ENCODE data around the gene NTN4.

- TF ChIP-seq CTCF (optimal IDR thresholded peaks at IDR 0.05 in 1 of 3, IDR thresholded peaks at IDR 0.05 in 1 of 3, conservative IDR thresholded peaks at IDR 0.05 in 1 of 3; ENCODE audit: extremely low read depth in 1 of 3, insufficient read depth in 2 of 3, low read length in 3 of 3) (no peak), EZH2 (IDR thresholded peaks at IDR 0.05; ENCODE audit: low read length) (no peak)
Observed at GRCh38 chr12:95742586-95742985, 48.0 kb downstream of the NTN4 start.
